HCT116 (cell line): Measurements from ENCODE around the gene NSRP1. TPM values are rescaled to one million over a fixed set of nuclear protein-coding genes. Genes with fewer than 3 reads are reported as not detected.

Experiments used
- ATAC-seq: fragments of 200-7000 bp; cut with Tn5 transposase; 2 replicates; pipeline ENCODE4 v1.9.1; 2020; ENCODE audit warnings: mild to moderate bottlenecking, moderate library complexity
- BruUV-seq: library from RNA; stranded (reverse); fragments of 400-500 nt; replicated peaks from 2 replicates; lab custom pipeline; 2021; lab: Mats Ljungman, UMichigan
- CTCF ChIA-PET: fragments of 300-600 bp; sonication (Branson Sonifier 250); formaldehyde crosslinking; loops from one replicate; lab custom pipeline; 2021; ENCODE audit warnings: antibody characterized with exemption; lab: Charles Lee
- POLR2A ChIA-PET: fragments of 300-600, 350-600 bp; sonication (Branson Sonifier 250); formaldehyde crosslinking; loops from one replicate; lab custom pipeline; 2021; ENCODE audit warnings: antibody characterized with exemption; lab: Charles Lee
- RAD21 ChIA-PET, 2 experiments: fragments of 300-600 bp; sonication (Branson Sonifier 250); formaldehyde crosslinking; loops; one replicate each; lab custom pipeline; 2023; ENCODE audit warnings: low total read pairs in 2 of 2; ENCODE audit not compliant: uncharacterized antibody in 2 of 2, unreplicated experiment in 2 of 2, low non-redundant PET in 1 of 2; lab: Charles Lee
- DNase-seq: peaks from one replicate; pipeline ENCODE4 v3.0.0-alpha.2; 2010; ENCODE audit warnings: low read depth, low spot score
- H2AFZ ChIP-seq: fragments of 200-600 bp; shearing (Covaris generic), sonication (generic); 2 replicates; pipeline ENCODE4 v1.6.1; 2017; ENCODE audit warnings: low read depth, mixed run types, mixed read lengths, antibody characterized with exemption, low read length; ENCODE audit not compliant: poor library complexity, severe bottlenecking
- H3K27ac ChIP-seq: 2 replicates; pipeline ENCODE4 v1.5.1; 2012; ENCODE audit warnings: low read depth, low read length
- H3K27me3 ChIP-seq: fragments of 200-600 bp; sonication (generic); 2 replicates; pipeline ENCODE4 v1.6.1; 2016; ENCODE audit warnings: mixed run types, low read length, mixed read lengths; ENCODE audit not compliant: insufficient read depth
- H3K36me3 ChIP-seq, 2 experiments: fragments of 200-500 bp in 1 of 2; fragments of 200-600 bp in 1 of 2; sonication (Bioruptor generic) in 1 of 2; sonication (generic) in 1 of 2; 2 replicates each; pipeline versions ENCODE4 v1.5.1 to v1.6.1; 2014 to 2016; ENCODE audit warnings: low read length in 2 of 2, inconsistent platforms in 1 of 2, mixed read lengths in 1 of 2, mixed run types in 1 of 2; ENCODE audit not compliant: insufficient read depth in 2 of 2, control insufficient read depth in 1 of 2
- H3K4me1 ChIP-seq, 2 experiments: fragments of 200-600 bp in 1 of 2; sonication (generic) in 1 of 2; 2 replicates each; pipeline versions ENCODE4 v1.5.1 to v1.6.1; 2012 to 2017; ENCODE audit warnings: low read length in 2 of 2, inconsistent platforms in 1 of 2, mild to moderate bottlenecking in 1 of 2, mixed read lengths in 1 of 2, mixed run types in 1 of 2, moderate library complexity in 1 of 2; ENCODE audit not compliant: insufficient read depth in 2 of 2, control insufficient read depth in 1 of 2
- H3K4me2 ChIP-seq: fragments of 200-600 bp; sonication (generic); 2 replicates; pipeline ENCODE4 v1.6.1; 2017; ENCODE audit warnings: mixed run types, low read length, mixed read lengths
- H3K4me3 ChIP-seq, 2 experiments: fragments of 200-600 bp in 1 of 2; sonication (generic) in 1 of 2; replicated peaks in 1 of 2; 2 replicates each; pipeline ENCODE4 v1.5.1; 2011 to 2016; ENCODE audit warnings: low read length in 2 of 2, control low read depth in 1 of 2, low read depth in 1 of 2, mild to moderate bottlenecking in 1 of 2, mixed read lengths in 1 of 2, mixed run types in 1 of 2
- H3K79me2 ChIP-seq: fragments of 200-600 bp; sonication (generic); 2 replicates; pipeline ENCODE4 v1.6.1; 2017; ENCODE audit warnings: mild to moderate bottlenecking, mixed run types, low read length, moderate library complexity, mixed read lengths; ENCODE audit not compliant: insufficient read depth
- H3K9ac ChIP-seq: fragments of 200-600 bp; sonication (generic); 2 replicates; pipeline ENCODE4 v1.6.1; 2016; ENCODE audit warnings: low read length, mixed read lengths
- H3K9me2 ChIP-seq: fragments of 200-600 bp; sonication (generic), shearing (Covaris generic); 2 replicates; pipeline ENCODE4 v1.6.1; 2017; ENCODE audit warnings: mixed run types, mild to moderate bottlenecking, moderate library complexity; ENCODE audit not compliant: insufficient read depth
- H3K9me3 ChIP-seq, 2 experiments: fragments of 200-500 bp in 1 of 2; fragments of 200-600 bp in 1 of 2; sonication (Bioruptor generic) in 1 of 2; sonication (generic) in 1 of 2; 2 replicates each; pipeline ENCODE4 v1.6.1; 2014 to 2017; ENCODE audit warnings: low read length in 2 of 2, mixed read lengths in 2 of 2, inconsistent platforms in 1 of 2, low read depth in 1 of 2, mild to moderate bottlenecking in 1 of 2, mixed run types in 1 of 2, moderate library complexity in 1 of 2; ENCODE audit not compliant: control insufficient read depth in 1 of 2, insufficient read depth in 1 of 2
- H4K20me1 ChIP-seq: fragments of 200-600 bp; sonication (generic), shearing (Covaris generic); 2 replicates; pipeline ENCODE4 v1.6.1; 2017; ENCODE audit warnings: mixed run types, mild to moderate bottlenecking, moderate library complexity; ENCODE audit not compliant: insufficient read depth
- CEBPB ChIP-seq: IDR thresholded peaks from 2 replicates; pipeline ENCODE4 v1.6.1; 2012; ENCODE audit warnings: low read depth
- EGR1 ChIP-seq: IDR thresholded peaks from 2 replicates; pipeline ENCODE4 v1.6.1; 2012; ENCODE audit warnings: low read depth
- ELF1 ChIP-seq: IDR thresholded peaks from 2 replicates; pipeline ENCODE4 v1.6.1; 2012; ENCODE audit warnings: low read depth, borderline replicate concordance
- EZH2 ChIP-seq: fragments of 200-600 bp; sonication (generic); IDR thresholded peaks from 2 replicates; pipeline ENCODE4 v1.6.1; 2017; ENCODE audit warnings: antibody characterized with exemption, mixed run types
- EZH2phosphoT487 ChIP-seq: fragments of 200-600 bp; IDR thresholded peaks from 2 replicates; pipeline ENCODE4 v1.6.1; 2018; ENCODE audit warnings: antibody characterized with exemption, borderline replicate concordance
- FOSL1 ChIP-seq: IDR thresholded peaks from 2 replicates; pipeline ENCODE4 v1.6.1; 2012; ENCODE audit warnings: low read depth
- JUND ChIP-seq: IDR thresholded peaks from 2 replicates; pipeline ENCODE4 v1.6.1; 2012
- MAX ChIP-seq: IDR thresholded peaks from 2 replicates; pipeline ENCODE4 v1.6.1; 2012
- POLR2A ChIP-seq: IDR thresholded peaks from 2 replicates; pipeline ENCODE4 v1.7.0; 2011; ENCODE audit warnings: borderline replicate concordance; ENCODE audit not compliant: insufficient read depth, insufficient read length; ENCODE audit errors: extremely low read depth
- POLR2AphosphoS5 ChIP-seq: IDR thresholded peaks from 2 replicates; pipeline ENCODE4 v1.6.1; 2011; ENCODE audit warnings: mild to moderate bottlenecking, low read depth, low read length, moderate library complexity
- RAD21 ChIP-seq: IDR thresholded peaks from 2 replicates; pipeline ENCODE4 v1.6.1; 2012; ENCODE audit warnings: low read depth, mild to moderate bottlenecking
- REST ChIP-seq: IDR thresholded peaks from 2 replicates; pipeline ENCODE4 v1.6.1; 2012; ENCODE audit warnings: low read depth
- SIN3A ChIP-seq: IDR thresholded peaks from 2 replicates; pipeline ENCODE4 v1.6.1; 2012; ENCODE audit warnings: low read depth
- SP1 ChIP-seq: IDR thresholded peaks from 2 replicates; pipeline ENCODE4 v1.6.1; 2012; ENCODE audit warnings: low read depth
- SRF ChIP-seq: IDR thresholded peaks from 2 replicates; pipeline ENCODE4 v1.6.1; 2012; ENCODE audit warnings: low read depth
- TCF7L2 ChIP-seq: IDR thresholded peaks from 2 replicates; pipeline ENCODE4 v1.7.0; 2011; ENCODE audit warnings: borderline replicate concordance, inconsistent platforms; ENCODE audit not compliant: insufficient read depth, insufficient read length; ENCODE audit errors: extremely low read depth
- YY1 ChIP-seq: IDR thresholded peaks from 2 replicates; pipeline ENCODE4 v1.6.1; 2011; ENCODE audit warnings: low read length, low read depth, moderate library complexity, mild to moderate bottlenecking; ENCODE audit not compliant: insufficient replicate concordance; ENCODE audit errors: extremely low read depth
- ZNF274 ChIP-seq: fragments of 200-500 bp; sonication (Bioruptor generic); IDR thresholded peaks from 2 replicates; pipeline ENCODE4 v1.6.1; 2014; ENCODE audit warnings: mild to moderate bottlenecking, low read depth, low read length, inconsistent platforms
- intact Hi-C: fragments of 100-400 bp; cut with micrococcal nuclease; formaldehyde crosslinking; loops from 2 replicates; pipeline ENCODE4 v1.10.0; 2022
- total RNA-seq: library from RNA; stranded (reverse); gene quantifications from one replicate; pipeline ENCODE4 v1.2.1, GENCODE V29; 2021; ENCODE audit not compliant: unreplicated experiment
- TF ChIP-seq, protein P1 (sequence below): IDR thresholded peaks from 2 replicates; pipeline ENCODE4 v1.6.1; 2012

The NSRP1 gene
- total RNA-seq, 1 experiment from 2014 or later = 24.9 TPM

- RAD21 ChIA-PET = no interaction called here
- no peak for DNase-seq
- Histone ChIP-seq H3K9ac (no peak overlapping the region), H3K9me2 (no peaks in the 10 kb centered on the region), H3K4me3 (no peak overlapping the region), H3K79me2 (peaks cover 99% of the 10 kb centered on the region), H2AFZ (no peak overlapping the region), H3K36me3 (peaks cover 3 to 17% of the 10 kb centered on the region in 2 experiments; a peak in 1 of 4 replicates), H3K4me2 (no peak overlapping the region), H3K27me3 (no peaks in the 10 kb centered on the region), H3K4me1 (no peaks in the 10 kb centered on the region), H4K20me1 (peaks cover 4% of the 10 kb centered on the region; the same call in 1 of the 2 replicates), H3K27ac (no peak overlapping the region), H3K9me3 (no peaks in the 10 kb centered on the region)
- no peak for ATAC-seq
- TF ChIP-seq CEBPB (no peak), SIN3A (no peak), SRF (no peak), TCF7L2 (no peak), REST (no peak), JUND (no peak), SP1 (no peak), EZH2 (no peak), FOSL1 (no peak), EZH2phosphoT487 (no peak), ELF1 (no peak), ZNF274 (no peak), POLR2AphosphoS5 (no peak), EGR1 (no peak), MAX (no peak), YY1 (no peak), POLR2A (no peak), RAD21 (no peak)
- TF ChIP-seq, protein P1, sequence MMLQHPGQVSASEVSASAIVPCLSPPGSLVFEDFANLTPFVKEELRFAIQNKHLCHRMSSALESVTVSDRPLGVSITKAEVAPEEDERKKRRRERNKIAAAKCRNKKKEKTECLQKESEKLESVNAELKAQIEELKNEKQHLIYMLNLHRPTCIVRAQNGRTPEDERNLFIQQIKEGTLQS = no peak
- no TSS peak for BruUV-seq
- intact Hi-C loops = no loop called here
- CTCF ChIA-PET = no interaction called here
- POLR2A ChIA-PET = no interaction called here
These were observed 42.4 kb downstream of the NSRP1 start for GRCh38 chr17:30158896-30159625.
